Mammary epithelial cell (primary cell): ENCODE measurements around the gene PRKCI.

Experiments
- EZH2 ChIP-seq: IDR thresholded peaks from 2 replicates; pipeline ENCODE4 v1.6.1; 2012; ENCODE audit warnings: low read length, inconsistent platforms, borderline replicate concordance
- TF ChIP-seq, protein P1 (sequence below), 2 donors: IDR thresholded peaks in 1 of 2; conservative IDR thresholded peaks in 1 of 2; 2 replicates each; pipeline ENCODE4 v1.5.1; 2011 to 2012; ENCODE audit warnings: inconsistent platforms in 2 of 2, low read length in 2 of 2, mild to moderate bottlenecking in 2 of 2, control low read depth in 1 of 2, low read depth in 1 of 2; ENCODE audit not compliant: insufficient read depth in 1 of 2; ENCODE audit errors: extremely low read depth in 1 of 2

DNA sequence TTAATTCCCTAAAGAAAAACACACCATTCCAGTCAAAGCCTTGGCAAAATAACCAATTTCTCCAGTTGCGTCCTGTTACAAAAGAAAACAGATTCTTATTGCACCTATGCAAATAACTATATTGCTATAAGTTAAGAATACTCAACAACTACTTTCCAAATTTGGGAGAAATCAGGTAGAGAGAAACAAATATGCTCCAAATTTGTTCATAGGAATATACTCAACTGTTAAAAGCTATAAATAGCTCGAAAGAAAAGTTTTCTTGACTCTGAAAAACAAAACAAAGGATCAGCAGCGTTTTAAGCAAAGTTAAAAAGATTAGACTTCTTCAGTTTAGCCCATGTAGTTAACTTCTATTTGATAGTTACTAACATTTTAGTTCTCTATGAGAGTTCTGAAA is 115.2 kb downstream of the PRKCI start:
- TF ChIP-seq, protein P1, sequence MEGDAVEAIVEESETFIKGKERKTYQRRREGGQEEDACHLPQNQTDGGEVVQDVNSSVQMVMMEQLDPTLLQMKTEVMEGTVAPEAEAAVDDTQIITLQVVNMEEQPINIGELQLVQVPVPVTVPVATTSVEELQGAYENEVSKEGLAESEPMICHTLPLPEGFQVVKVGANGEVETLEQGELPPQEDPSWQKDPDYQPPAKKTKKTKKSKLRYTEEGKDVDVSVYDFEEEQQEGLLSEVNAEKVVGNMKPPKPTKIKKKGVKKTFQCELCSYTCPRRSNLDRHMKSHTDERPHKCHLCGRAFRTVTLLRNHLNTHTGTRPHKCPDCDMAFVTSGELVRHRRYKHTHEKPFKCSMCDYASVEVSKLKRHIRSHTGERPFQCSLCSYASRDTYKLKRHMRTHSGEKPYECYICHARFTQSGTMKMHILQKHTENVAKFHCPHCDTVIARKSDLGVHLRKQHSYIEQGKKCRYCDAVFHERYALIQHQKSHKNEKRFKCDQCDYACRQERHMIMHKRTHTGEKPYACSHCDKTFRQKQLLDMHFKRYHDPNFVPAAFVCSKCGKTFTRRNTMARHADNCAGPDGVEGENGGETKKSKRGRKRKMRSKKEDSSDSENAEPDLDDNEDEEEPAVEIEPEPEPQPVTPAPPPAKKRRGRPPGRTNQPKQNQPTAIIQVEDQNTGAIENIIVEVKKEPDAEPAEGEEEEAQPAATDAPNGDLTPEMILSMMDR (conservative IDR thresholded peaks at IDR 0.05 in 1 of 2, IDR thresholded peaks at IDR 0.05 in 1 of 2; ENCODE audit: extremely low read depth in 1 of 2, insufficient read depth in 1 of 2, low read depth in 1 of 2, low read length in 2 of 2) = no peak
- TF ChIP-seq EZH2 = no peak
